Measurements from ENCODE around the gene JAK3.
"Not testable (repeated sequence)": the region's sequence is repeated elsewhere in the genome, so short reads cannot be mapped to it uniquely, and the experiment has no call there.

JAK3 gene

GRCh38 chr19:17780781-17781180 is 67.0 kb downstream of the JAK3 start:
- H3K9me2 ChIP-seq (ENCODE audit: low read depth, low read length), result no peaks in the 10 kb centered on the region
- H3K4me1 ChIP-seq (ENCODE audit: insufficient read depth, low read length, severe bottlenecking), result peaks cover 10% of the 10 kb centered on the region
- no peak overlapping the region for H3K27ac ChIP-seq (ENCODE audit: low read depth, low read length, poor library complexity, severe bottlenecking)
- H3K79me2 ChIP-seq (ENCODE audit: insufficient read depth, low read length), result no peaks in the 10 kb centered on the region
- H3F3A ChIP-seq (ENCODE audit: insufficient read depth, low read length), result no peaks in the 10 kb centered on the region
- TF ChIP-seq EZH2 (IDR thresholded peaks at IDR 0.05; ENCODE audit: borderline replicate concordance, low read length) (no peak), CTCF (IDR thresholded peaks at IDR 0.05; ENCODE audit: low read length) (no peak)
- H3K4me2 ChIP-seq (ENCODE audit: low read length), result no peak overlapping the region
- no peaks in the 10 kb centered on the region for H3K27me3 ChIP-seq (ENCODE audit: insufficient read depth, low read length)
- H3K36me3 ChIP-seq (ENCODE audit: insufficient read depth, low read length), result peaks cover 50% of the 10 kb centered on the region
- no peak overlapping the region for H3K9ac ChIP-seq (ENCODE audit: low read length)
- no peak overlapping the region for H2AFZ ChIP-seq (ENCODE audit: low read length)
- no peaks in the 10 kb centered on the region for H4K20me1 ChIP-seq (ENCODE audit: insufficient read depth, low read length)
- H3K4me3 ChIP-seq (ENCODE audit: low read depth, low read length, poor library complexity, severe bottlenecking), result no peak overlapping the region
- no peaks in the 10 kb centered on the region for H3K9me3 ChIP-seq (ENCODE audit: low read length)

- H3K4me2 ChIP-seq (ENCODE audit: low read length), result no peak overlapping the region
- H3K4me1 ChIP-seq (ENCODE audit: insufficient read depth, low read length, severe bottlenecking), result peaks cover 12% of the 10 kb centered on the region
Measured at GRCh38 chr19:17778968-17779929, 68.5 kb downstream of the JAK3 start.

GRCh38 chr19:17778251-17778967 is 69.4 kb downstream of the JAK3 start:
- TF ChIP-seq CTCF (IDR thresholded peaks at IDR 0.05; ENCODE audit: low read length) (no peak), EZH2 (IDR thresholded peaks at IDR 0.05; ENCODE audit: borderline replicate concordance, low read length) (no peak)
- Histone ChIP-seq H3K4me2 (ENCODE audit: low read length) (no peak overlapping the region), H2AFZ (ENCODE audit: low read length) (no peak overlapping the region), H3K4me3 (ENCODE audit: low read depth, low read length, poor library complexity, severe bottlenecking) (no peak overlapping the region), H3K79me2 (ENCODE audit: insufficient read depth, low read length) (no peaks in the 10 kb centered on the region), H3K9ac (ENCODE audit: low read length) (no peak overlapping the region), H3K4me1 (ENCODE audit: insufficient read depth, low read length, severe bottlenecking) (peaks cover 12% of the 10 kb centered on the region), H3F3A (ENCODE audit: insufficient read depth, low read length) (no peaks in the 10 kb centered on the region), H3K27ac (ENCODE audit: low read depth, low read length, poor library complexity, severe bottlenecking) (no peak overlapping the region), H3K27me3 (ENCODE audit: insufficient read depth, low read length) (no peaks in the 10 kb centered on the region), H3K36me3 (ENCODE audit: insufficient read depth, low read length) (peaks cover 57% of the 10 kb centered on the region), H3K9me2 (ENCODE audit: low read depth, low read length) (no peaks in the 10 kb centered on the region), H3K9me3 (ENCODE audit: low read length) (no peaks in the 10 kb centered on the region), H4K20me1 (ENCODE audit: insufficient read depth, low read length) (no peaks in the 10 kb centered on the region)

More at GRCh38 chr19:17778968-17779929, 68.5 kb downstream of the JAK3 start:
- H3K36me3 ChIP-seq (ENCODE audit: insufficient read depth, low read length), result peaks cover 59% of the 10 kb centered on the region
- H4K20me1 ChIP-seq (ENCODE audit: insufficient read depth, low read length), result no peaks in the 10 kb centered on the region
- H3K27me3 ChIP-seq (ENCODE audit: insufficient read depth, low read length), result no peaks in the 10 kb centered on the region
- no peak overlapping the region for H3K4me3 ChIP-seq (ENCODE audit: low read depth, low read length, poor library complexity, severe bottlenecking)
- no peak overlapping the region for H3K27ac ChIP-seq (ENCODE audit: low read depth, low read length, poor library complexity, severe bottlenecking)
- TF ChIP-seq CTCF (IDR thresholded peaks at IDR 0.05; ENCODE audit: low read length), result no peak
- TF ChIP-seq EZH2 (IDR thresholded peaks at IDR 0.05; ENCODE audit: borderline replicate concordance, low read length), result no peak
- H3K9me3 ChIP-seq (ENCODE audit: low read length), result no peaks in the 10 kb centered on the region
- H3K9me2 ChIP-seq (ENCODE audit: low read depth, low read length), result no peaks in the 10 kb centered on the region
- no peaks in the 10 kb centered on the region for H3F3A ChIP-seq (ENCODE audit: insufficient read depth, low read length)
- H3K79me2 ChIP-seq (ENCODE audit: insufficient read depth, low read length), result no peaks in the 10 kb centered on the region
- no peak overlapping the region for H3K9ac ChIP-seq (ENCODE audit: low read length)
- no peak overlapping the region for H2AFZ ChIP-seq (ENCODE audit: low read length)

- not testable (repeated sequence) for H3K9ac ChIP-seq (ENCODE audit: low read length)
Measured at GRCh38 chr19:17777840-17778239, 69.9 kb downstream of the JAK3 start.

More at GRCh38 chr19:17777840-17778239, 69.9 kb downstream of the JAK3 start:
- H3K79me2 ChIP-seq (ENCODE audit: insufficient read depth, low read length); H3K4me2 ChIP-seq (ENCODE audit: low read length); H3K9me2 ChIP-seq (ENCODE audit: low read depth, low read length); H2AFZ ChIP-seq (ENCODE audit: low read length); H3K4me3 ChIP-seq (ENCODE audit: low read depth, low read length, poor library complexity, severe bottlenecking); H3K27me3 ChIP-seq (ENCODE audit: insufficient read depth, low read length); H3K27ac ChIP-seq (ENCODE audit: low read depth, low read length, poor library complexity, severe bottlenecking); H3K9me3 ChIP-seq (ENCODE audit: low read length); H4K20me1 ChIP-seq (ENCODE audit: insufficient read depth, low read length); H3F3A ChIP-seq (ENCODE audit: insufficient read depth, low read length): not testable (repeated sequence)
- Histone ChIP-seq H3K4me1 (ENCODE audit: insufficient read depth, low read length, severe bottlenecking) (peaks cover 12% of the 10 kb centered on the region), H3K36me3 (ENCODE audit: insufficient read depth, low read length) (peaks cover 60% of the 10 kb centered on the region)
